ENCODE results near the gene MARS1.
A peak's percentile ranks its signal among the peaks of the same experiment; 100 is the strongest.
"Not testable (repeated sequence)": the region's sequence is repeated elsewhere in the genome, so short reads cannot be mapped to it uniquely, and the experiment has no call there.

MARS1 gene

DNA sequence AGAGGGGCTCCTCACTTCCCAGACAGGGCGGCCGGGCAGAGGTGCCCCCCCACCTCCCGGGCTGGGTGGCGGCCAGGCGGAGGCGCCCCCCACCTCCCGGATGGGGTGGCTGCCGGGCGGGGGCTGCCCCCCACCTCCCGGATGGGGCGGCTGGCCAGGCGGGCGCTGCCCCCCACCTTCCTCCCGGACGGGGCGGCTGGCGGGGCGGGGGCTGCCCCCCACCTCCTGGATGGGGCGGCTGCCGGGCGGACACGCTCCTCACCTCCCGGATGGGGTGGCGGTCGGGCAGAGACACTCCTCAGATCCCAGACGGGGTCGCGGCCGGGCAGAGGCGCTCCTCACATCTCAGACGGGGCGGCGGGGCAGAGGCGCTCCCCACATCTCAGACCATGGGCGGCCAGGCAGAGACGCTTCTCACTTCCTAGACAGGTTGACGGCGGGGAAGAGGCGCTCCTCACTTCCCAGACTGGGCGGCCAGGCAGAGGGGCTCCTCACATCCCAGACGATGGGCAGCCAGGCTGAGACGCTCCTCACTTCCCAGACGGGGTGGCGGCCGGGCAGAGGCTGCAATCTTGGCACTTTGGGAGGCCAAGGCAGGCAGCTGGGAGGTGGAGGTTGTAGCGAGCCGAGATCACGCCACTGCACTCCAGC is 7.3 kb downstream of the MARS1 start:
- DNase-seq (ENCODE audit: low spot score), result not testable (repeated sequence)

DNA sequence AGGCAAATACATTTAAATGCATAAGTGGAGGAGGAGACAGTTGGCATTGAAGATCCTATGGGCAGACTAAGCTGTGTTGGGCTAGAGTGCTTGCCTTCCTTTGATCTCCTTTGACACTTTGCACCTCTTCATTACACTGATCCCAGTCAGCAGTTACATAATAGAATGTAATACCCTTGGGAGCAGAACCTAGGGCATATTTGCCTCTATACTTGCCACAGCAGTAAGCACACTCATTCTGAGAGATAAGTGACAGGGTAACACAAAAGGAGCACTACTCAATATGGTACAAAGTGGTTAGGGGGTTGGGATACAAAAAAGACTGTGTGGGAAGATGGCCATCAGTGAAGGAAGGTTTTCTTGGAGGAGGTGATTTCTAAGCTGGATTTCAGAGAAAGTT is 9.0 kb downstream of the MARS1 start:
- DNase-seq (ENCODE audit: low spot score), result no peak

DNA sequence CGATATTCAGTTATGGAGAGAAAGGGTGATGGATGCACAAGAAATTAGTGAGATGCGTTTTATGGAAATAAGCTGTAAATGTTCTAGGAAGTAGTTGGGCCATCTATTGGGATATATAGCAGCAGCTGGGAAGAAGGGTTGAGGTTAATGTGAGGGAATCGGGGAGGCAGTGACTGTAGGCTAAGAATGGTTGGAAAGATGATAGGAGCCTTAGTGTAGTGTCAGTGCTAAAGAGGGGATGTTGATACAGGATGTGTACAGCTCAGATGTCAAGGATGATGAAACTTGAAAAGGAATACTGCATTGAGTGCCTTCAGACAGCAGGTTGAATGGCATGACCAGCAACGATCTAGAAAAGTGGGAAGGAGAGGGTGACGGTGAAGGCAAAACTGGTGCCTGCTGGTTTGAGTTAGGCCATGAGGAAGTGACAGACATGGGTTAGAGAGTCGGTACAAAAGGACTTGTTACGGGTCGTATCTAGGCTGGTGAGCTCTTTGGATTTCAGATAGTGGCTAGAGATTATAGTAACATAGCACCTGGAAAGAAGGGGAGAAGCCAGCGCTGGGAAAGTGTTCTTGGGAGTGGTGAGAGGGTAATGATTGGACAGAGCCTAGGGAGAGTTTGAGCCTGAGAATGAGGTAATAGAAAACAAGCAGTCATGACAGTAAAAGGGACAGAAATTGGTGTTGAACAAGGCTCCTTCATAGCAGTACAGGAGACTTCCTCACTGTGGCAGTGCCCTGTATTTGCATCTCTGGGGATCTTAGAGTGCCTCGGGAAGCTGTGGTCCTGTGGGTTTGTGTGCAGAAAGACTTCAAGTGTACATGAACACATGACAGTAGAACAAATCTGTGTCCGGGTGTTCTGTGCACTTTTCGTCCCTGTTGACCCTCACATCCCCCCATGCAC is 9.6 kb downstream of the MARS1 start:
- no peak for DNase-seq (ENCODE audit: low spot score)

DNA sequence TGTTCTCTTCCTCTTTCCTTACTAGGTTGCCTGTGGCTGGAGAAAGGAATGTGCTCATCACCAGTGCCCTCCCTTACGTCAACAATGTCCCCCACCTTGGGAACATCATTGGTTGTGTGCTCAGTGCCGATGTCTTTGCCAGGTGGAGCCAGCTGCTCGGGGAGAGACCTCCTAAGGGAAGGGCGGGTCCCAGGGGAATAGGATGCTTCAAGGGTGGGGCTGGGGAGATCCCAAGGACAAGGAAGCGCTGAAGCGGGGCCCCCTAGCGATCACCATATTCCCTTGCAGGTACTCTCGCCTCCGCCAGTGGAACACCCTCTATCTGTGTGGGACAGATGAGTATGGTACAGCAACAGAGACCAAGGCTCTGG is 10.2 kb downstream of the MARS1 start:
- no peak for DNase-seq (ENCODE audit: low spot score)

DNA sequence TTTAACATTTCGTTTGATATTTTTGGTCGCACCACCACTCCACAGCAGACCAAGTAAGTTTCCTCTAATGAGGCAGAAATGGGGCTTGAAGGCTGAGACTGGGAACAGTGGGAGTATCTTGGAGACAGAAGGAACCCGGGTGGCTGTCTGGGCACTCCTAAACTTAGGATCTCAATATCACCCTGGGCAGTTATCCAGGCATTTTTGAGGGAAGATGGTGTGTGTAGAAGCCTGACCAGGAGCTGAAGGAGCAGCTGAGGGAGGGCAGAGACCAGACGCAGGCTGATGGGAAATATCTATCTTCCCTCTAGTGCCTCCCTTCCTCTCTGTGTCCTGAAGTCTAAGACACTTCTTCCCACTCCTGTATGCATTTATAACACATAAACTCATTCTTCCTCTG is 10.7 kb downstream of the MARS1 start:
- DNase-seq (ENCODE audit: low spot score), result no peak

DNA sequence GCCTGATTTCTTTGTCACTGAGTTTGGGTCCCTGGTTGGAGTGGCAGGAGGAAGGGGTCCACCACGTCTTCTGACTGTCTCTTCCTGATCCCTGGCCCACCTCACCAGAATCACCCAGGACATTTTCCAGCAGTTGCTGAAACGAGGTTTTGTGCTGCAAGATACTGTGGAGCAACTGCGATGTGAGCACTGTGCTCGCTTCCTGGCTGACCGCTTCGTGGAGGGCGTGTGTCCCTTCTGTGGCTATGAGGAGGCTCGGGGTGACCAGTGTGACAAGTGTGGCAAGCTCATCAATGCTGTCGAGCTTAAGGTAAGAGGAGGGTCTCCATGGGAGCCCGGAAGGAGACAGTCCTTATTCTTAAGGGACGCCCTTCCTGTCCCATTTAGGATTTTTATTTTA is 12.3 kb downstream of the MARS1 start:
- DNase-seq (ENCODE audit: low spot score), result no peak

DNA sequence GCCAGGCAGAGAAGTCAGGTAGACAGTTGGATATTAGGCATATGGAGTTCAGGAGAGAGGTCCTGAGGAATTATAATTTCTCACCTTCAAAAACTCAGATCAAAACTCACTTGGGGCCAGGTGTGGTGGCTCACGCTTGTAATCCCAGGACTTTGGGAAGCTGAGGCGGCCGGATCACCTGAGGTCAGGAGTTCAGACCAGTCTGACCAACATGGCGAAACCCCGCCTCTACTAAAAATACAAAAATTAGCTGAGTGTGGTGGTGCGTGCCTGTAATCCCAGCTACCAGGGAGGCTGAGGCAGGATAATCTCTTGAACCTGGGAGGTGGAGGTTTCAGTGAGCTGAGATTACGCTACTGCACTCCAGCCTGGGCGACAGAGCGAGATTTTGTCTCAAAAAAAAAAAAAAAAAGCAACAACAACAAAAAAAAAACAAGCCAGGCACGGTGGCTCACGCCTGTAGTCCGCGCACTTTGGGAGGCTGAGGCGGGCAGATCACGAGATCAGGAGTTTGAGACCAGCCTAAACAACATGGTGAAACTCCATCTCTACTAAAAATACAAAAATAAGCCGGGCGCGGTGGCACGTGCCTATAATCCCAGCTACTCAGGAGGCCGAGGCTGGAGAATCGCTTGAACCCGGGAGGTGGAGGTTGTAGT is 14.6 kb downstream of the MARS1 start:
- DNase-seq (ENCODE audit: low spot score), result not testable (repeated sequence)

DNA sequence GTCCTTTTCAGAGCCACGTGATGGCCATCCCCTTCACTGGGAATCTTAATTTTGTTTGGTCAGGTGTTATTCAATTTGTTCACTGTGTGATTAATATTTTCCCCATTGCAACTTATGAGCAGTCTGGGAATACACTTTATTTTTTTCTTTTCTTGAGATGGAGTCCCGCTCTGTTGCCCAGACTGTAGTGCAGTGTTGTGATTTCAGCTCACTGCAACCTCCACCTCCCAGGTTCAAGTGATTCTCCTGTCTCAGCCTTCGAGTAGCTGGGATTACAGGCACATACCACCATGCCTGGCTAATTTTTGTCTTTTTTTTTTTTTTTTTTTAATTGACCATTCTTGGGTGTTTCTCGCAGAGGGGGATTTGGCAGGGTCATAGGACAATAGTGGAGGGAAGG is 18.7 kb downstream of the MARS1 start:
- not testable (repeated sequence) for DNase-seq (ENCODE audit: low spot score)

DNA sequence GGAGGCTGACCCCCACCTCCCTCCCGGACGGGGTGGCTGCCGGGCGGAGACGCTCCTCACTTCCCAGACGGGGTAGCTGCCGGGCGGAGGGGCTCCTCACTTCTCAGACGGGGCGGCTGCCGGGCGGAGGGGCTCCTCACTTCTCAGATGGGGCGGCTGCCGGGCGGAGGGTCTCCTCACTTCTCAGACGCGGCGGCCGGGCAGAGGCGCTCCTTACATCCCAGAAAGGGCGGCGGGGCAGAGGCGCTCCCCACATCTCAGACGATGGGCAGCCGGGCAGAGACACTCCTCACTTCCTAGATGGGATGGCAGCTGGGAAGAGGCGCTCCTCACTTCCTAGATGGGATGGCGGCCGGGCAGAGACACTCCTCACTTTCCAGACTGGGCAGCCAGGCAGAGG is 19.9 kb downstream of the MARS1 start:
- not testable (repeated sequence) for DNase-seq (ENCODE audit: low spot score)

DNA sequence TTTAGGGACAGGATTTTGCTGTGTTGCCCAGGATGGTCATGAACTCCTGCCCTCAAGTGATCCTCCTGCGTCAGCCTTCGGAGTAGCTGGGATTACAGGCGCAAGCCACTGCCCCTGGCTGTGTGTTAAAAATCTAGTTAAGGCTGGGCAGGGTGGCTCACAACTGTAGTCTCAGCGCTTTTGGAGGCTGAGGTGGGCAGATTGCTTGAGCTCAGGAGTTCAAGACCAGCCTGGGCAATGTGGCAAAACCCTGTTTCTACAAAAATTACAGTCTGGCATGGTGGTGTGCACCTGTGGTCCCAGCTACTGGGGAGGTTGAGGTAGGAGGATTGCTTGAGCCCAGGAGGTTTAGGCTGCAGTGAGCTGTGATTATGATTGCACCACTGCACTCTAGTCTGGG is 23.3 kb downstream of the MARS1 start:
- no peak for DNase-seq (ENCODE audit: low spot score)

DNA sequence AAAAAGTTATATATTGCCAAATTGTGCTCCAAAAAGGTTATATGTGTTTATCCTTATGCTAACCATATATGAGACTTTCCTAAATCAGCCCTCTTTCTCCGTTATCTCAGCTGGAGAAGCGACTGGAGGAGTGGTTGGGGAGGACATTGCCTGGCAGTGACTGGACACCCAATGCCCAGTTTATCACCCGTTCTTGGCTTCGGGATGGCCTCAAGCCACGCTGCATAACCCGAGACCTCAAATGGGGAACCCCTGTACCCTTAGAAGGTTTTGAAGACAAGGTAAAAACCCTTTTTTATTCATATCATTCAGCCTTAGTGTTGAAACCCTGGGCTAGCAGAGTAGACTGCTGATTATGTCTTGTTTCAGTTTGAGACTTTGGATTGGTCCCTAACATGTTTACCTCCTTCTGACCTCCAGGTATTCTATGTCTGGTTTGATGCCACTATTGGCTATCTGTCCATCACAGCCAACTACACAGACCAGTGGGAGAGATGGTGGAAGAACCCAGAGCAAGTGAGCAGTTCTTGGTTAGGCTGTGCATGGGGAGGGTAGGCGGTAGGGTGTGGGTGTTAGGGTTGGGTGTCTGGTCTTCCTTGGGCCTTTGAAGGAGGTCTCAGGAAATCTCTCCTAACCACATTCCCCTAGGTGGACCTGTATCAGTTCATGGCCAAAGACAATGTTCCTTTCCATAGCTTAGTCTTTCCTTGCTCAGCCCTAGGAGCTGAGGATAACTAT is 23.9 kb downstream of the MARS1 start:
- DNase-seq (ENCODE audit: low spot score), result no peak

DNA sequence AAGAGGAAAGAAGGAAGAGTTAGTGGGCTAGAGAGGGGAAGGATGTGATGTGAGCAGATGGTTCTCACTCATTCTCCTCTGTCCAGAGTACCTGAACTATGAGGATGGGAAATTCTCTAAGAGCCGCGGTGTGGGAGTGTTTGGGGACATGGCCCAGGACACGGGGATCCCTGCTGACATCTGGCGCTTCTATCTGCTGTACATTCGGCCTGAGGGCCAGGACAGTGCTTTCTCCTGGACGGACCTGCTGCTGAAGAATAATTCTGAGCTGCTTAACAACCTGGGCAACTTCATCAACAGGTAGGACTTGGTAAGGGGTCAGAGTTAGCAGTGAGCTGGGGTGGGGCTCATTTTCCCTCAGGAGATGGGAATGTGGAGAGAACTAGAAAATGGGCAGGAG is 24.8 kb downstream of the MARS1 start:
- no peak for DNase-seq (ENCODE audit: low spot score)

DNA sequence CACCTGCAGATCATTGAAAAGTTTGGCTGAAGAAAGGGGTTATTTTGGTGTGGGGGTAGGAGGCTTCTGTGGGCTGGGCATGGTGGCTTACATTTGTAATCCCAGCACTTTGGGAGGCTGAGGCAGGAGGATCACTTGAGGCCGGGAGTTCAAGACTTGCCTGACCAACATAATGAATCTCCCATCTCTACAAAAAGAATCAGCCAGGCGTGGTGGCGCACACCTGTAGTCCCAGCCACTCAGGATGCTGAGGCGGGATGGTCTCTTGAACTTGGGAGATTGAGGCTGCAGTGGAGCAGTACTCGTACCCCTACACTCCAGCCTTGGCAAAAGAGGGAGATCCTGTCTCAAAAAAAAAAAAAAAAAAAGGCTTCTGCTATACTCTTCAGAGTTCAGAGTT is 25.4 kb downstream of the MARS1 start:
- no peak for DNase-seq (ENCODE audit: low spot score)

DNA sequence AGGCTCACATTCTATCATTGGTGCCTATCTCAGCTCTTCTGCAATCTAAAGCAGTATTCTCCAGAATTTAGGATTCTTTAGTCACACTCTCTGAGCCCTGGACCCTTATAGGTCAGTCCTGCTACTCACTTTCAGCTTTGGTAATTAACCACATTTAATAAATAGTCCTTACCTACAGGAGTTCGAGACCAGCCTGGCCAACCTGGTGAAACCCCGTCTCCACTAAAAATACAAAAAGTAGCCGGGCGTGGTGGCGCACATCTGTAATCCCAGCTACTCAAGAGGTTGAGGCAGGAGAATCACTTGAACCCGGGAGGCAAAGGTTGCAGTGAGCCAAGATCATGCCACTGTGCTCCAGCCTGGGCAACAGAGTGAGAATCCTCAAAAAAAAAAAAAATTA is 25.8 kb downstream of the MARS1 start:
- DNase-seq (ENCODE audit: low spot score), result not testable (repeated sequence)

DNA sequence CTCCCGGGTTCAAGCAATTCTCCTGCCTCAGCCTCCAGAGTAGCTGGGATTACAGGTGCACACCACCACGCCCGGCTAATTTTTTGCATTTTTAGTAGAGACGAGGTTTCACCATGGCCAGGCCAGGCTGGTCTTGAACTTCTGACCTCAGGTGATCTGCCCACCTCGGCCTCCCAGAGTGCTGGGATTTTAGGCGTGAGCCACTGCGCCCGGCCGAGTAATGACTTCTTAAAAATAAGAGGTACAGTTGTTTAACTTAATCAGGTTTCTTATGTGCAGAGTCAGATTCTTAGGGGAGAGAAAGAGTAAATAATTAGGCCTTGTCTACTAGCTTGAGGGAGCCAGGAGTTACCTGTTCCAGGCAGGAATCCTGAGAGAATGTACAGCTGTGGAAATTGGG is 26.4 kb downstream of the MARS1 start:
- not testable (repeated sequence) for DNase-seq (ENCODE audit: low spot score)

DNA sequence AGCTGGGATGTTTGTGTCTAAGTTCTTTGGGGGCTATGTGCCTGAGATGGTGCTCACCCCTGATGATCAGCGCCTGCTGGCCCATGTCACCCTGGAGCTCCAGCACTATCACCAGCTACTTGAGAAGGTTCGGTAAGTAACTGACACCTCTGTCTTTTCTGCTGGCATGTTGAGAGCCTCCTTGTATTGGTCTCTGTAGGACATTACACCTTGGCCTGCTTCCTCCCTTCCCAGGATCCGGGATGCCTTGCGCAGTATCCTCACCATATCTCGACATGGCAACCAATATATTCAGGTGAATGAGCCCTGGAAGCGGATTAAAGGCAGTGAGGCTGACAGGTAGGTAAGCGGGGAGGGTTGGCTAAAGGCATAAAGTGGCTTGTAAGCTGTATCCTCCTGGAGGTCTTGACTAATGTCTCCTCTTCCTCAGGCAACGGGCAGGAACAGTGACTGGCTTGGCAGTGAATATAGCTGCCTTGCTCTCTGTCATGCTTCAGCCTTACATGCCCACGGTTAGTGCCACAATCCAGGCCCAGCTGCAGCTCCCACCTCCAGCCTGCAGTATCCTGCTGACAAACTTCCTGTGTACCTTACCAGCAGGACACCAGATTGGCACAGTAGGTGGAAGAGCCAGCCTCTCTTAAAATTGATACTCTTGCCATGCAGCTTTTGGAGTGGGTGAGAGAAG is 27.0 kb downstream of the MARS1 start:
- DNase-seq (ENCODE audit: low spot score), result no peak

DNA sequence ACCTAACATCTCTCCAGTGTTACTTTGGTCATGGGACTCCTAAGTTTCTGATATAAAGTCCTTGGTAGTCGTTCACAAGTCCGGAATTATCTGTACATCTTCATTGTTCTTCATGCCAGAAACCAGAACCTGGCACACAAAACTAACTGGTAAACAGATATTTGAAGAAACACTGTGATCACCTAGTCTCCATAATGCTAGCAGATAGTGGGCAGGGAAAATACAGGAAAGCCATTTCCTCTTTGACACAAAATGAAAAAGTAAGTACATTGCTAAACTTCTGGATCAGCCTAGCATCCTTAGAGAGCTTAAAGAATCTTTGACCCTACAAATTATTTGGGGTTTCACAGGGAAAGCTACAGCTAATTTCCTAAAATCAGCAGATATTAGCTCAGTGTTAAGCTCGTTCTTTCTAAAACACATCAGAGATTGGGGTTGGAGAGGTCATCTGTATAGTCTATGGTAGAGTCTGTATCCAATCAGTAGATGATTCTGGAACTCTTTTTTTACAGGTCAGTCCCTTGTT is 27.6 kb downstream of the MARS1 start:
- no peak for DNase-seq (ENCODE audit: low spot score)

DNA sequence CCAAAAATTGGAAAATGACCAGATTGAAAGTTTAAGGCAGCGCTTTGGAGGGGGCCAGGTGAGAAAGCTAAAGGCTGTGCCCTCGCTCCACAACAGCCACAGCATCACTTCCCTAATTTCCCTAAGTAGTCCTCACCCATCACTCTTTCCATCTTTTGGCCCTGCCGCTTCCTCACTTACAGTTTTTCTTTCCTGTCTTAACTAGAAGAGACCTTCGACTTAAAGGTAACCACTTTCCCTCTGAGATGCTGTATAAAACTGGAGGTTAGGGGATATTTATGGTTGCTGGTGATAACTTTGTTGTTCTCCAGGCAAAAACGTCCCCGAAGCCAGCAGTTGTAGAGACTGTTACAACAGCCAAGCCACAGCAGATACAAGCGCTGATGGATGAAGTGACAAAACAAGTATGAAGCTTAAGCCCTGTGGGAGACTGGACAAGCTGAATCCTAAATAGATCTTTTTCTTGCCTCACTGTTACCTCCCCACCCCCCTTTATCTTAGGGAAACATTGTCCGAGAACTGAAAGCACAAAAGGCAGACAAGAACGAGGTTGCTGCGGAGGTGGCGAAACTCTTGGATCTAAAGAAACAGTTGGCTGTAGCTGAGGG is 28.2 kb downstream of the MARS1 start:
- DNase-seq (ENCODE audit: low spot score), result no peak

DNA sequence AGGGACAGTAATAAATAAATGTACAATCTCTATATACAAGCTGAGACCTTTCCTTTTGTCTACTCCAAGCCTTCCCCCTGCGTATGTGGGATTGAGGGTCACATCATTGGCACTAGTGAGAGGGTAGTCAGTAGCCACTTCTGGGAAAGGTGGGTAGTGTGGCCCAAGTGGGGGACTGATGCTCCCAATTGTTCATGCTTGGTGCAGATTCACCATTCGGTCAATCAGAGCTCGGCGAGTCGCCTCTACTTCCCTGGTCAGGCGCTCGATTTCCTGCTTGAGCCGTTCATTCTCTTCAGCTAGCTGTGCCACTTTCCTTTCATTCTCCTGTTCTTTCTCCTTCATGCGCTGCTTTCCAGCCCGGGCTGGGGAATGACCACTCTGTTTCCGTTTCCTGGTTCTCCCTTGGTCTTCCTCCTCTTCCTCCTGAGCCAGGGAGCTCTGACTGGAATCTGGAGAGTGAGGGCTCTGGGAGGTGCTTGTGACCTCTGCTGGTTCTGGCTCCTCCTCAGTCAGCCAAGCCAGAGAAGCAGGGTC is 28.8 kb downstream of the MARS1 start:
- DNase-seq (ENCODE audit: low spot score), result no peak

DNA sequence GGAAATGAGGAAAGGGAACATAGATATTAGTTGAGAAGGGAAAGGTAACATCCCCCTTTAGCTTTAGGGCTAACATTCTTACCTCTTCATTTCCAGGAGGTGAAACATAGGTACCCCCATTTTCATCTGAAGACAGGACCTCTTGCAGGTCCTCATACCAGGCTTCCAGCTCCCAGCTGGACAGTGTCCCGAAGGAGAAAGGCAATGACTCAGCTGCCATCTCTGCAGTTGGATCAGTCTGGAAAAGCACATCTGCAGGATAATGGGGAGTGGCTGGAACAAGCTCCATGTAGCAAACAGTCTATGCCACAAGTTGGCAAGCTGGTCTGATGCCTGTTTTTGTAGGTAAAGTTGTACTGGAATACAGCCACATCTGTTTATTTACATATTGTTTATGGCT is 29.3 kb downstream of the MARS1 start:
- DNase-seq (ENCODE audit: low spot score), result peak; percentile 61

DNA sequence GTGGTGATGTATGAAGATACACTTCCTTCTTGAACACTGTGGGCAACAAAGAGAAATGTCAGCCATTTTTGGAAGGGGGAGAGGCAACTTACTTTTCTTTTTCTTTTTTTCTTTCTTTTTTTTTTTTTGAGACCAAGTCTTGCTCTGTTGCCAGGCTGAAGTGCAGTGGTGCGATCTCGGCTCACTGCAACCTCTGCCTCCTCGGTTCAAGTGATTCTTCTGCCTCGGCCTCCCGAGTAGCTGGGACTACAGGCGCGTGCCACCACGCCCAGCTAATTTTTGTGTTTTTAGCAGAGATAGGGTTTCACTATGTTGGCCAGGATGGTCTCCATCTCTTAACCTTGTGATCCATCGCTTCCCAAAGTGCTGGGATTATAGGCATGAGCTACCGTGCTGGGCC is 29.9 kb downstream of the MARS1 start:
- DNase-seq (ENCODE audit: low spot score), result not testable (repeated sequence)

Data from AG08395 (cell line).